ENCODE measurements around the gene PREP.
"Not testable (repeated sequence)": the region's sequence is repeated elsewhere in the genome, so short reads cannot be mapped to it uniquely, and the experiment has no call there.

The PREP gene

GRCh38 chr6:105259913-105260889 is 142.7 kb downstream of the PREP start:
- DNase-seq: no peak

DNA sequence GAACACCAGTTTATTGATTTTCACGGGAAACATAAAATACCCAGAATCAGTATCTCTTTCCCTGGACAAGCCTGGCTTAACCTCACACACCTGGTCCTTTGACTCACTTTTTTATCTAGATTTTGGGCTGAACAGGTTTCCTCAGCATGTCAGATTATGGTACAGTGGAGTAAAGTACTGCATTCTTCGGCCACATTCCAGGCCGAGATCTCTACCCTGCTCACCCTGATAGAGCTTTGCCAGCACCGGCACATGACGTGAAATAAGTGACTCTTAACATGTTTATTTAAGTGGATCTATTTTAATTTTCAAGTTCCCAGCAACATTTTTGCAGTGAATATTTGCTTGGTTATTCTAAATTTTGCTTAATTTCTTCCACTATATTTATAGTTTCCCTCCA is 144.1 kb downstream of the PREP start:
- DNase-seq: no peak

- no peak for DNase-seq
These were observed 145.5 kb downstream of the PREP start for GRCh38 chr6:105257340-105257739.

DNA sequence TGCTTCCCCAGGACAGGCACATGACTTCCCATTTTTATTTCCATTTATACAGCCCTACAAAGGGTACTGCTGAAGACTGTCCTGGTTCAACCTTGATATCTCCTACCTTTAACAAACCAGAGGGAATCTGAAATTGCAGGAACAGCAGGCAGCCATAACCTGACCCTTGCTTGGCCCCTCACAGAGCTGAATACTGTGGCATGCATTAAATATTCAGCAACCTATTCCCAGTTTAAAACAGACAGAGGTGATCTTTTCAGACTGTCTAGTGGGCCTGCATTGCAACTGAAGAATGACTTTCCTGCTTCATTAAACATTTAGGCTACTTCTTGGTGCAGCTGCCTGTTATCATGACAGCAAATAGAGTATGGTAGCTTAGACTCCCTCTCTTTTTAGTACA is 146.3 kb downstream of the PREP start:
- no peak for DNase-seq

DNA sequence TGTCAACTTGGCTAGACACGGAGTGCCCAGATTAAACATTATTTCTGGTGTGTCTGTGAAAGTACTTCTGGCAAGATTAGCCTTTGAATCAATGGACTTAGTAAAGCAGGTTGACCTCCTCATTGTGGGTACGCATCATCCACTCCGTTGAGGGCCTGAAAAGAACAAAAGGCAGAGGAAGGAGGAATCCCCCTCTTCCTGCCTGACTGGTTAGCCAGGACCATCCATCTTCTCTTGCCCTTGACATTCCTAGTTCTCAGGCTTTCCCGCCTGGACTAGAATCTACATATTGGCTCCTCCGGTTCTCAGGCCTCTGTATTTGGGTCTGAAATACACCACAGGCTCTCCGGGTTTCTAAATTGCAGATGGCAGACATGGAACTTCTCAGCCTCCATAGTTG is 149.1 kb downstream of the PREP start:
- no peak for DNase-seq

- DNase-seq: no peak
These were observed 151.2 kb downstream of the PREP start for GRCh38 chr6:105251689-105252088.

GRCh38 chr6:105250533-105250932 is 152.3 kb downstream of the PREP start:
- DNase-seq: no peak

DNA sequence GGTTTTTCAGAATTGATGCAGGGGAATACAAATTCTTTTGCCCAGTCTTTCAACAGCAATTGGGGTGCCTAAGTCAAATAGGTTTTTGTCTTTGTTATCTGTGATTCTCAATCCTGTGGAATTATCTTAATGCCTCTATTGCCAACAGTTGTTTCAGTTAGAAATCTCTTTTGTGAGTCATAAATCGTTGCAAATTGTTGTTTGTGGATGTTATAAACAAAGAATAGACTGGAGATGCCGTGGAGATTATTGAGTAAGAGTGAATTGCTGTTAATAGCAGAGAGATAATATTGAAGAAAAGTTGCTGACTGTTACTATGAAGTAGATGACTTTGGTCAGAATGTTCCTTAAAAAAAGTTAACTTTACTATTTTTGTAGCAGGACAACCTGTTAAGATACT is 159.4 kb downstream of the PREP start:
- no peak for DNase-seq

DNA sequence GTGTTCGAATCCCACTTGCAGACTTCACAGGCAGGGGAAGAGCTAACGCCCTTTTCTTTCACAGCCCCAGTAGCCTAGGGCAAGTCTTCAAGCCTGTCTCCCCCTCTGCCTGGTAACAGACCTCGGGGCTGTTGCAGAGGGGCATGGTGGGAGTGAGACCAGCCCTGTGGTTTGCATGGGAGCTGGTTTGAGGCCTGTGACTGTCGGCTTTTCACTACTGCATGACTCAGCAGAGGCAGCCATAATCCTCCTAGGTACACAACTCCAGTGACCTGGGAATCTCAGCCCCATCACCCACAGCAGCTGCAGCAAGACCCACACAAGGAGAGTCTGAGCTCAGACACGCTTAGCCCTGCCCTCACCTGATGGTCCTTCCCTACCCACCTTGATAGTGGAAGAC is 167.7 kb downstream of the PREP start:
- no peak for DNase-seq

DNA sequence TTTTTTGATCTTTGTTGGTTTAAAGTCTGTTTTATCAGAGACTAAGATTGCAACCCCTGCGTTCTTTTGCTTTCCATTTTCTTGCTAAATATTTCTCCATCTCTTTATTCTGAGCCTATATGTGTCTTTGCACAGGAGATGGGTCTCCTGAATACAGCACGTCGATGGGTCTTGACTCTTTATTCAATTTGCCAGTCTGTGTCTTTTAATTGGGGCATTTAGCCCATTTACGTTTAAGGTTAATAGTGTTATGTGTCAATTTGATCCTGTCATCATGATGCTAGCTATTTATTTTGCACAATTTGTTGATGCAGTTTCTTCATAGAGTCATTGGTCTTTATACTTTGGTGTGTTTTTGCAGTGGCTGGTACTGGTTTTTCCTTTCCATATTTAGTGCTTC is 171.1 kb downstream of the PREP start:
- not testable (repeated sequence) for DNase-seq

Measured in T-helper 1 cell (primary cell).